PC-9 (cell line): Measurements from ENCODE around the gene STK31. TPM values are rescaled to one million over a fixed set of nuclear protein-coding genes. Genes with fewer than 3 reads are reported as not detected.

Experiments used
- BruUV-seq: library from RNA; stranded (reverse); fragments of 400-500 nt; replicated peaks from 2 replicates; lab custom pipeline; 2021; lab: Mats Ljungman, UMichigan
- CTCF ChIA-PET: fragments of 300-600 bp; sonication (Branson Sonifier 250); formaldehyde crosslinking; loops from one replicate; lab custom pipeline; 2022; ENCODE audit warnings: antibody characterized with exemption; lab: Charles Lee
- POLR2A ChIA-PET: fragments of 300-600 bp; sonication (Branson Sonifier 250); formaldehyde crosslinking; loops from one replicate; lab custom pipeline; 2022; ENCODE audit warnings: antibody characterized with exemption; ENCODE audit not compliant: unreplicated experiment; lab: Charles Lee
- DNase-seq, 2 experiments: peaks; one replicate each; pipeline versions ENCODE4 v3.0.0 to v3.0.0-alpha.2; 2015 to 2022; ENCODE audit warnings: mixed read lengths in 1 of 2
- H2AFZ ChIP-seq: fragments of 200-600 bp; sonication (generic); 2 replicates; pipeline ENCODE4 v1.8.1; 2017; ENCODE audit warnings: antibody characterized with exemption
- H3F3A ChIP-seq: fragments of 200-600 bp; sonication (generic); 2 replicates; pipeline ENCODE4 v1.8.1; 2017; ENCODE audit warnings: antibody characterized with exemption, mild to moderate bottlenecking, low read depth; ENCODE audit not compliant: insufficient read depth
- H3K27ac ChIP-seq: fragments of 200-600 bp; sonication (generic); 2 replicates; pipeline ENCODE4 v1.6.1; 2016; ENCODE audit warnings: mixed run types
- H3K27me3 ChIP-seq: fragments of 200-600 bp; sonication (generic); 2 replicates; pipeline ENCODE4 v1.6.1; 2016; ENCODE audit warnings: low read depth, mixed run types; ENCODE audit not compliant: insufficient read depth
- H3K36me3 ChIP-seq: fragments of 200-600 bp; sonication (generic); 2 replicates; pipeline ENCODE4 v1.6.1; 2016; ENCODE audit warnings: low read depth, mixed run types
- H3K4me1 ChIP-seq: fragments of 200-600 bp; sonication (generic); replicated peaks from 2 replicates; pipeline ENCODE4 v1.6.1; 2016; ENCODE audit warnings: mixed run types; ENCODE audit not compliant: insufficient read depth
- H3K4me2 ChIP-seq: fragments of 200-600 bp; sonication (generic); 2 replicates; pipeline ENCODE4 v1.6.1; 2017; ENCODE audit warnings: mixed run types
- H3K4me3 ChIP-seq: fragments of 200-600 bp; sonication (generic); 2 replicates; pipeline ENCODE4 v1.6.1; 2016; ENCODE audit warnings: mixed run types
- H3K79me2 ChIP-seq: fragments of 200-600 bp; sonication (generic); 2 replicates; pipeline ENCODE4 v1.6.1; 2017; ENCODE audit warnings: low read depth, mixed run types
- H3K9me2 ChIP-seq: fragments of 200-600 bp; sonication (generic); 2 replicates; pipeline ENCODE4 v1.8.1; 2017; ENCODE audit warnings: mild to moderate bottlenecking; ENCODE audit not compliant: insufficient read depth
- H3K9me3 ChIP-seq: fragments of 200-600 bp; sonication (generic); 2 replicates; pipeline ENCODE4 v1.8.1; 2016; ENCODE audit warnings: low read depth; ENCODE audit not compliant: insufficient read depth
- H4K20me1 ChIP-seq: fragments of 200-600 bp; sonication (generic); 2 replicates; pipeline ENCODE4 v1.8.1; 2017; ENCODE audit not compliant: insufficient read depth
- EZH2 ChIP-seq: fragments of 200-600 bp; sonication (generic); IDR thresholded peaks from 2 replicates; pipeline ENCODE4 v1.8.0; 2017; ENCODE audit warnings: antibody characterized with exemption, low read depth
- intact Hi-C: fragments of 100-400 bp; cut with micrococcal nuclease; formaldehyde crosslinking; loops from one replicate; pipeline ENCODE4 v1.10.0; 2022; ENCODE audit not compliant: unreplicated experiment
- total RNA-seq: library from RNA; stranded (reverse); gene quantifications from 2 replicates; pipeline ENCODE4 v1.2.3, GENCODE V29; 2021
- TF ChIP-seq, protein P1 (sequence below): fragments of 200-600 bp; sonication (generic); conservative IDR thresholded peaks from 2 replicates; pipeline ENCODE4 v1.6.1; 2017; ENCODE audit warnings: mixed run types, antibody characterized with exemption, mild to moderate bottlenecking, moderate library complexity

Gene STK31
- total RNA-seq, 1 experiment from 2014 or later, result 0.57 TPM

DNA sequence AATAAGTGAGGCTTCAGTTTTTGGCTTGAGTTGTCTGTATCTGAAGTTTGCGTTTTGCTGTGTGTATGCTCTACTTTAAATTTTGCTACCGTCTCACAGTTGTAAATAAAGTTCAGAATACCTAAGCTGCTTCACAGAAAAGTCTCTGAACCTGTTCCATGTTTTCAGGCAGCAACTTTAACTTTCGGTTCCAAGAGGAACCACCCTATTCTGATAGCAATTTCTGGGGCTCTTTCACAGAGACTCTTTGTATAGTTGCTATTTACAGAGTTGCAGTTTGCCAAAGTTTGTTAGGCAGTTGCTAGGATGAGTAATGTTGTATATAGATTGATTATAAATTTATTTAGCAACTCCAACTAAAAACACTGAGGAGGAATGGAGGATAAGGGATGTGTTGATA lies 24.3 kb upstream of the STK31 start:
- Histone ChIP-seq H3F3A (no peaks in the 10 kb centered on the region), H2AFZ (peak overlapping the region; percentile 7; the same call in 1 of the 2 replicates), H3K4me2 (no peak overlapping the region), H3K9me3 (no peaks in the 10 kb centered on the region), H3K36me3 (no peaks in the 10 kb centered on the region), H3K4me3 (no peak overlapping the region), H3K4me1 (peaks cover 1% of the 10 kb centered on the region), H4K20me1 (no peaks in the 10 kb centered on the region), H3K27me3 (no peaks in the 10 kb centered on the region), H3K27ac (no peak overlapping the region), H3K9me2 (no peaks in the 10 kb centered on the region), H3K79me2 (no peaks in the 10 kb centered on the region)
- TF ChIP-seq EZH2, result no peak
- TF ChIP-seq, protein P1, sequence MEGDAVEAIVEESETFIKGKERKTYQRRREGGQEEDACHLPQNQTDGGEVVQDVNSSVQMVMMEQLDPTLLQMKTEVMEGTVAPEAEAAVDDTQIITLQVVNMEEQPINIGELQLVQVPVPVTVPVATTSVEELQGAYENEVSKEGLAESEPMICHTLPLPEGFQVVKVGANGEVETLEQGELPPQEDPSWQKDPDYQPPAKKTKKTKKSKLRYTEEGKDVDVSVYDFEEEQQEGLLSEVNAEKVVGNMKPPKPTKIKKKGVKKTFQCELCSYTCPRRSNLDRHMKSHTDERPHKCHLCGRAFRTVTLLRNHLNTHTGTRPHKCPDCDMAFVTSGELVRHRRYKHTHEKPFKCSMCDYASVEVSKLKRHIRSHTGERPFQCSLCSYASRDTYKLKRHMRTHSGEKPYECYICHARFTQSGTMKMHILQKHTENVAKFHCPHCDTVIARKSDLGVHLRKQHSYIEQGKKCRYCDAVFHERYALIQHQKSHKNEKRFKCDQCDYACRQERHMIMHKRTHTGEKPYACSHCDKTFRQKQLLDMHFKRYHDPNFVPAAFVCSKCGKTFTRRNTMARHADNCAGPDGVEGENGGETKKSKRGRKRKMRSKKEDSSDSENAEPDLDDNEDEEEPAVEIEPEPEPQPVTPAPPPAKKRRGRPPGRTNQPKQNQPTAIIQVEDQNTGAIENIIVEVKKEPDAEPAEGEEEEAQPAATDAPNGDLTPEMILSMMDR, result no peak
- DNase-seq, result peak in 1 of 2 experiments; percentile 75
- BruUV-seq, result no TSS peak
- intact Hi-C loops, result loop anchor here (10.0 kb wide), 1 partner anchor 889 kb away; the partner anchor contains the start of gene PALS2
- ChIA-PET POLR2A (no interaction called here), CTCF (no interaction called here)

DNA sequence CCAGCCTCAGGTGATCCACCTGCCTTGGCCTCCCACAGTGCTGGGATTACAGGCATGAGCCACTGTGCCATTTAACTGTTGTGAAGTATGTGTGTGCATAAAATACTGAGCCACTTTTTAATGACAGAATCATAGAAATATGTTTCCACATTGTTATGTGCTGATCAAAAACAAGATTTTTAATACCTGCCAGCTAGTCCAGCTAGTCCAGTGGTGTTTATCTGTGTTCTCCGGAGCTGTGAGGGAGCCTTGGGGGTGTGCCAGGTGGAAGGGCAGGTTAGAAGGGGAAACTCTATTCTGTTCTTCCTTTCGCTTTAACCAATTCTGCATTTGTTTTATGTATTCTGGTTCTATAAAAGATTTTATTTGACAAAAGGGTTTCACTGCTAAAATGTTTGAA lies 23.0 kb upstream of the STK31 start:
- H2AFZ ChIP-seq, result no peak overlapping the region
- no peaks in the 10 kb centered on the region for H4K20me1 ChIP-seq
- no peak overlapping the region; the same call in 1 of the 2 replicates for H3K27ac ChIP-seq
- CTCF ChIA-PET, result interaction anchor here (0.7 to 0.9 kb wide), 3 partner anchors 14 to 511 kb away, joined by 3 to 11 read pairs (median 4); no protein-coding TSS in a partner anchor
- TF ChIP-seq EZH2, result no peak
- TF ChIP-seq, protein P1, result no peak
- BruUV-seq, result no TSS peak
- peaks cover 14% of the 10 kb centered on the region for H3K4me1 ChIP-seq
- H3K79me2 ChIP-seq, result no peaks in the 10 kb centered on the region
- intact Hi-C loops, result loop anchor here (10.0 kb wide), 1 partner anchor 888 kb away; the partner anchor contains the start of gene PALS2
- H3K9me3 ChIP-seq, result no peaks in the 10 kb centered on the region
- H3K27me3 ChIP-seq, result no peaks in the 10 kb centered on the region
- peaks cover 4% of the 10 kb centered on the region; the same call in 1 of the 2 replicates for H3F3A ChIP-seq
- H3K4me2 ChIP-seq, result 0 out of 2 replicates have a peak overlapping the region, but pooled peaks have one; percentile 4
- H3K36me3 ChIP-seq, result no peaks in the 10 kb centered on the region
- peak; percentile 63 to 83 for DNase-seq
- no peaks in the 10 kb centered on the region for H3K9me2 ChIP-seq
- H3K4me3 ChIP-seq, result no peak overlapping the region
- POLR2A ChIA-PET, result no interaction called here

DNA sequence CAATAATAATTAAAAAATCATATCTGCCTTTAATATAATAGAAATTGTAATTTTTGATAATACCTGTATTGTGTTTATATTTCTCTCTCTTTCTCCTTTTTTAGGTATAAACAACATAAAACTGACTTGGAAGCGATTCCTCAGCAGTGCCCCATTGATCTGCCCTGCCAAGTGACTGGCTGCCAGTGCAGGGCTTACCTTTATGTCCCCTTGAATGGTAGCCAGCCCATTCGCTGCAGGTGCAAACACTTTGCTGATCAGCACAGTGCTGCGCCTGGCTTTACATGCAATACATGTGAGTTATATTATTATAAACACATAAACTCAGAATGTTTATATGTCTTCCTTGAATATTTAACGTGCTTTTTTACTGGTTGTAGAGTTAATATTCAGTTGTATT lies 20.9 kb upstream of the STK31 start:
- Histone ChIP-seq H3K27me3 (no peaks in the 10 kb centered on the region), H3F3A (peaks cover 4% of the 10 kb centered on the region; the same call in 1 of the 2 replicates), H3K4me1 (peaks cover 14% of the 10 kb centered on the region), H3K79me2 (no peaks in the 10 kb centered on the region), H3K36me3 (no peaks in the 10 kb centered on the region), H3K9me3 (no peaks in the 10 kb centered on the region), H3K9me2 (no peaks in the 10 kb centered on the region), H3K4me2 (no peak overlapping the region), H4K20me1 (no peaks in the 10 kb centered on the region), H3K27ac (no peak overlapping the region), H2AFZ (no peak overlapping the region), H3K4me3 (no peak overlapping the region)
- intact Hi-C loops, result loop anchor here (10.0 kb wide), 1 partner anchor 886 kb away; the partner anchor contains the start of gene PALS2
- ChIA-PET POLR2A (no interaction called here), CTCF (no interaction called here)
- no TSS peak for BruUV-seq
- no peak for DNase-seq
- TF ChIP-seq, protein P1, result no peak
- TF ChIP-seq EZH2, result no peak
